GM19099 (cell line): Measurements from ENCODE around the gene NRIP2.

Experiments used
- POLR2A ChIP-seq: IDR thresholded peaks from 3 replicates; pipeline ENCODE4 v1.6.1; 2011; ENCODE audit warnings: low read depth; ENCODE audit not compliant: insufficient read length; ENCODE audit errors: extremely low read depth

NRIP2 gene

DNA sequence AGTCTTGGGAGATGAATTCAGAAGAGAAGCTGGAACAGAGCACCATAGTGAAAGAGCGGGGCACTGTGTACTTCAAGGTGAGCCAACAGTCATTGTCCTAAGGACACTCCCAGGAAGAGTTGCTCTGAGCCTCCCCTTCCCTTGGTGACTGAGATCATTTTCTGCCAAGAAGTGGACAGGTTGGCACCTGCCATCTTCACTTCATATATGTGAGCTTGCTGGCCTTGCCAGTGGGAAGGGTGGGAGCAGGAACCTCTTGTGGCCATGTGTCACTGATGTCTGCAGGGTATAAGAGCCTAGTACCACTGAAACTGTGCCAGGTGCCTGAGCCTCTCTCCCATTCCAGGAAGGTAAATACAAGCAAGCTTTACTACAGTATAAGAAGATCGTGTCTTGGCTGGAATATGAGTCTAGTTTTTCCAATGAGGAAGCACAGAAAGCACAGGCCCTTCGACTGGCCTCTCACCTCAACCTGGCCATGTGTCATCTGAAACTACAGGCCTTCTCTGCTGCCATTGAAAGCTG, 34.7 kb downstream of the NRIP2 start:
- no peak for TF ChIP-seq POLR2A

DNA sequence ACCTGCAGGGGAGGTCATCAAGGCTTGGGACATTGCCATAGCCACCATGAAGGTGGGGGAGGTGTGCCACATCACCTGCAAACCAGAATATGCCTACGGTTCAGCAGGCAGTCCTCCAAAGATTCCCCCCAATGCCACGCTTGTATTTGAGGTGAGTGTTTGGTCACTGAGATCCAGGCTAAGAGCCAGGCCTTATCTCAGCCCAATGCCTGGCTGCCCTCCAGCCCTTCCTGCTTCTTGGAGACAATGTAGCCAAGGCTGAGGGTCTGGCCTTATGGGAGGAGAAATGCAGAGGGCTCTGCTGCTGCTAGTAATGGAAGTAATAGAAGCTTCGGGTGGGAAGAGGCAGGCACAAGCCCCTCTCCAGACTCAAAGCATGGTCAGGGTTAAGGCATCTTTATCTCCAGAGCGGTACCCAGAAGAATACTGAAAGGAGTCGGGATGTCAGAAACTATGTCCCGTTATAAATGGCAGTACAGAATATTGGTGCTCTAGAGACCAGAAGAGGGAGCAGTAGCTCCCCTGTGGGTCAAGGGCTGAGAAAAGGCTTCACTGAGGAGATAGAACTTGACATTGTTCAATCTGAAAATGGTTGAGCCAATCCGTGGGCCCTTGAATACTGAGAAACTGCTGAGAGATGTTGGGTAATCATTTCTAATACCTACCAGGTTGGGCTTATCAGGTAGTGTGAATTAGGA, 37.0 kb downstream of the NRIP2 start:
- TF ChIP-seq POLR2A, result no peak

DNA sequence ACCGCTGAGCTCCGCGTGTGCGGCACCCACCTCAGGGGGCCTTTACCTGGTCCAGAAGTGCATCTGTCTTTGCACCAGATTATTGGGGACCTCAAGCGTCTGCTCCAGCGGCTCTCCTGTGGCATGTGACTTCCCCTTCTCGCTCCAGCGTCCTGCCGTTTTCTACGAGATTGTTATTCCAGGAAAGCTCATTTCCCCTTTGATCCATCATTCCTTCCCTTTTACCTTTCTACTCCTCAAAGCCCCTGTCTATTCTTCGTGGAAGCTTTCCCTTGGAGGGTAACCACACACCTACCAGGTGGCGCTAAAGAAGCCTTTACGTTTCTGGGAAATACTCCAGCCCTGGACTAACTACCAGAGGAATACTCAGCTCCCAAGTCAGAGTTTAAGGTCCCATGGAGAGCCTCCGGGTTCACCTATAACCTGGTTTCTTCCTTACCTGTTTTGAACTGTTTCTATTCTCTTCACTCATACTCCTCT, 38.6 kb downstream of the NRIP2 start:
- TF ChIP-seq POLR2A, result no peak

DNA sequence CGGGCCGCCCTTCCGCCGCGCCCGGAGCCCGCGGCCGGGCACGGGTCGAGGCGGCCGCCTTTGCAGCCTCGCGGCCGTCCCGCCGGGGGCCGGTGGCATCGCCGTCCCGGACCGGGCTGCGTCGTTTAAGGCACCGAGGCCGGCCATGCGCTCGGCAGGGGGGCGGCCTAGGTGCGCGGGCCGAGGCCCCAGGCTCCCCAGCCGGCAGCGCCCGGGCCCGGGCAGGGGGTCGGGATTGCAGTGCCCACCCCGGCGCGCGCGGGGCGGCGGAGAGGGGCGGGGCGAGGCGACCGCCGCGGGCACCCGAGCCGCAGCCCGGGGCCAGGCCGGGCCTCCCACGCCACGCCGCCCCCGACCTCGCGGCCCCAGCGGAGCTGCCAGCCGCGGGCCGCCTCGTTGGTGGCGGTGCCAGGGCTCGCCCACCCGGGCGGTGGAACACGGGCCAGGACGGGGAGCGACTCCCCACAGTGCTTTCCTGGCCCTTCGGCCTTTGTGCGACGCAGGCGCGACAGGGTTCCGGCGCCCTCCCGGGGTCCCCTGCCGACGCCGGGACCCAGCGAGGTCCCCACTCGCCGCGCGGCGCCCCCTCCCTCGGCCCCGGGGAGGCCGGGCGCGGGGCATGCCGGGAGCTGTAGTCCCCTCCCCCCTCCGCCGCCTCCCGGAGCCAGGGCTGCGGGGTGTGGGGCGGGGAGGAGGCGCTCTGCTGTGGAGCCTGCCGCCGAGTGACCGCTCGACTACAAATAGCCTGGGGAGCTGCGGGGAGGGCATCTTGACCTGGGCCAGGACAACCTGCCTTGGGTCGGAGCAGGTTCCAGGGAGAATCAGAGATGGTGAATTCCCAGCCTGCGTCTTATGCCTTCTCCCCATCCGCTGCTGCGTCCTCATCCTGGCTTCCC, 39.3 kb downstream of the NRIP2 start:
- peak; percentile 44 for TF ChIP-seq POLR2A

DNA sequence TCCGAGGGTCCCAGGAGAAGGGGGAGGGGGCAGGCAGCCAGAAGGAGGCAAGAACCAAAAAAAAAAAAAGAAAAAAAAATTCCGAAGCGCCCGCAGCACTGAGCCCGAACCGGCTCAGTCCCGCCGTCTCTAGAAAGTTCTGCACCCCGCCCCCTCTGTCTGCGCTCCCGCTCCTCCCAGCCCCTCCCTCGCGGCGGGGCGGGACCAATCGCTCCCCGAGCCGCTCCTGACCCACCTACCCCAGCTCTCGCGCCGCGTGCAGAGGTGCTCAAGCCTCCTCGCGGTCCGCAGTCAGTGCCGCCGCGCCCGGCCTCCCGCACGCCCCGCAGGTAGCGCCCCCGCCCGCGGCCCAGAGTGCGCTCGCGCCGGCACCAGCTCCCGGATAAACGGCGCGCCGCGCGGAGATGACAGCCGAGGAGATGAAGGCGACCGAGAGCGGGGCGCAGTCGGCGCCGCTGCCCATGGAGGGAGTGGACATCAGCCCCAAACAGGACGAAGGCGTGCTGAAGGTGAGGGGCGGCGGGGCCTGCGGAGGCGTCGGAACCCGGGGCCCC, 40.0 kb downstream of the NRIP2 start, which contains the start of gene FKBP4:
Gene FKBP4, plus strand, starts transcription at position 235 of the 554 bp plus-strand sequence. Its CDS starts 170 bp downstream, at position 405.
- TF ChIP-seq POLR2A, result peak; percentile 64

DNA sequence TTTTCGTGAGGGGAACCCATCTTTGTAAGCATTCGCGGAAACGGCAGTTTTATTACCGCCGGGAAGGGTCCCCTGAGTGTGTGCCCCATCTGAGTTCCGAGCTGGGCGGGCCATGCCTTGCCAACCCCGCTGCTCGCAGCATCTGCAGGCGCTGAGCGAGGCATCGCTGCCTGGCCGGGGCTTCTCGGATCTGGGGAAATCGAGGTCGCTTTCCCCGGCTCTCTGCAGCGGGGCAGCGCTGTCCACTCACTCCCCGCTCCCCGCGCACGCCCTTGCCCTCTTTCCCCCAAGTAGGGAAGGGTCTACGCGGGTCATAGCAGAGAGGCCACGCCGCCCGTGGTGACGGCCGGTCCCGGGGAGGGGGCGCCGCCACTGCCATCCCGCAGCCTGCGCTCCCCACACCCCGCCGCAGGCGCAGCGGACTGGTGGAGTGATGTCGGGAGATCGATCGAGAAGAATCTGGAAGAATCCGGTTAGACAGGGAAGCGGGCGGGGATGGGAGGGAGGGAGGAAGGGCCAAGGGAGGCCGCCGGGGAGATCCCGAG, 40.6 kb downstream of the NRIP2 start:
- TF ChIP-seq POLR2A, result no peak

DNA sequence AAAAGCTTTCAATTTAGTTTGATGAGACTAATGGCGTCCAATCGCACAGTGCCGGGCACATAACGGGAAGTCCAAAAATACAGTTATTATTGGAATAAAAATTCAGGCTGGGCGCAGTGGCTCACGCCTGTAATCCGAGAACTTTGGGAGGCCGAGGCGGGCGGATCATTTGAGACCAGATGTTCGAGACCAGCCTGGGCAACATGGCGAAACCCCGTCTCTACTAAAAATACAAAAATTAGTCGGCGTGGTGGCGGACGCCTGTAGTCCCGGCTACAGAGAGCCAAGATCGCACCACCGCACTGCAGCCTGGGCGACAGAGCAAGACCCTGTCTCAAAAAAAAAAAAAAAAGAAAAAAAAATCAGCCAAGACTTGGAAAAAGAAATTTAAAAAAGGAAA, 41.3 kb downstream of the NRIP2 start:
- TF ChIP-seq POLR2A, result no peak

DNA sequence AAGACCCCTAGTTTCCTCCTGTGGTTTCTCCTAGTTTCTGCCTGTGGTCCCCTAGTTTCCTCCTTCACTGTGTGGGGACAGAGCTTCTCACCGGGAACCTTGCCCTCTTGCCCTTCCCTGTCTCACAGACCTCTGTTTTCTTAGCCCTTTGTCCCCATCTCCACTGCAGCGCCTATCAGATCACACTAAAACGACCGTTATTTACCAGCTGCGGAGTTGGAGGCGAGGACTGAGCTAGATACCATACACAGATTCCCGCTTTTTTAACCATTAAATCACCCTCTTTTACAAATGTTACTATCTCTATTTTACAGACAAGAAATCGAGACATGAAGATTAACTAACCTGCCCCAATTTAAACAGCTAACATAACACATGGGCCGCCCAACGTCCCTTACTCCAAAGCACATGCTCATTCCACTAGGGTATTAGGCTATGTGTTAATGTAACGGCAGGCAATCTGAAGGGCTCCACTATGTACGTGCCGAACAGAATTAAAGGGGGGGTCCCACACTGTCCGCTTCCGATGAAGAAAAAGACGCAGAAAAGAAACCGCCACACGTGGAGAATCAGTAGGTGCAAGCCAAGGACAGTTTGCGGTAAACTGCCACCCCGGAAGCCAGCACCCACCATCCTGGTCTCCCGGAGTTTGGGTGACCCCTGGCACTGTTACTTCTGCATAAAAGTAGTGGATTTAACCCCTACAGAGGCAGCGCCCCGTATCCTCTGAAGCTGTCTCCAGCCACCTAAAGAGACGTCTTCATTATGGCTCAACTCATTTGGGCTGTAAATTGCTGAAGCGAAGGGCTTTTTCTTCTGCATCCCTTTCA, 41.9 kb downstream of the NRIP2 start:
- no peak for TF ChIP-seq POLR2A

DNA sequence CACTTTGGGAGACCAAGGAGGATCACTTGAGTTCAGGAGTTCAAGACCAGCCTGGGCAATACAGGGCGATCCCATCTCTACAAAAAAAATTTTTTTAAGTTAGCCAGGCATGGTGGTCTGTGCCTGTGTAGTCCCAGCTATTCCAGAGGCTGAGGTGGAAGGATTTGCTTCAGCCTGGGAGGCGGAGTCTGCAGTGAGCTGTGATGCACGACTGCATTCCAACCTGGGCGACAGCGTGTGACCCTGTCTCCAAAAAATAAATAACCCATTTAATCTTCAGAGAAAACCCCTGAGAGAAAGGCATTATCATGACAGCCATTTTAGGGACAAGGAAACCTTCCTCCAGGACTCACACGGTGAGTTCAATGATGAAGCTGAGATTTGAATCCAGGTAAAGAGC, 43.7 kb downstream of the NRIP2 start:
- no peak for TF ChIP-seq POLR2A

DNA sequence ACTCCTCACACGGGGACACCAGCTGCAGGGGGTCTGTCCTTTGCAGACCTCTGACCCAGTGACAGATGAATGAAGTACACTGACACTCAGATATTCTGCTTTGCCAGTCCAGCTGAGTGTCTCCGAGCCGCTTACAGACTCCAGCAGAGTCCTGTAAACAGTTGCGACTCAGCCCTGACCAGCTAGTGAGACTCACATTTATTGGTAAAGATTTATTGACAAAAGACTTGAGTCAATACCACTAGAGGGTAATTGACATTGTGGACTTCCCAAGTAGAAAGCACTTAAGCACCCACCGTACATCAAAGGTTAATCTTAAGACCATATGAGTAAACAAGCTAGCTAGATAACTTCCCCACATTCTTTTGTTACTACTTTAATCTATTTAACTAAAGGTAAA, 49.8 kb downstream of the NRIP2 start:
- no peak for TF ChIP-seq POLR2A

DNA sequence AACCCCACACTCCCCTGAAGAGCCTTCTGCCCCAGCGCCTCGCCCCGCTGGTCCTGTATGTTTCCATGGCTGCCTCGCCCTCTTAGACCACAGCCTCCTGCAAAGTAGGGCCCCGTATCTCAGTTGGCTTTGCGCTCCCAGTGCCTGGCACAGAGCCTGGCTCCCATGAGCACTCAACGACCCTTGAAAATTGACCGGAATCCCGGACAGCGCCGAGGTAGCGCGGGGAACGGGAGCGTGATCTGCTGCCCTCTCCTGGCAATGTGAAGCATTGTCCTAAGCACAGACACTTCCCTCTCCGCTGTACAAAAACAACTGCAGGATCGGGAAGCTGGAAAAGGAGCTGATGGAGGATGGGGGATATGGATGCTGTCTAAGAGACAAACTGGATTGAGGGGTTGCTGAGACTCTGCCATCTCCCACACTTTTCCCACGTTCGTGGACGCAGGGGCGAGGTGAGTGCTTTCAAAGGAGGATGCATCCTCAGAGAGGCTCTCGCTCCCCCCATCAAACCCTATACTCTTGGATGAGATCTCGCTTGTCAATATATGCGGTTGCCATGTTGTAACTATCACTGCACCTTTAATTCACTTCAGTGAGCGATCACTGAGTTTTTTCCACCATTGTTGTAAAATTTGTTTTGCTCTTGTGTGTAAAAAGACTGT, 50.8 kb downstream of the NRIP2 start:
- TF ChIP-seq POLR2A, result no peak

DNA sequence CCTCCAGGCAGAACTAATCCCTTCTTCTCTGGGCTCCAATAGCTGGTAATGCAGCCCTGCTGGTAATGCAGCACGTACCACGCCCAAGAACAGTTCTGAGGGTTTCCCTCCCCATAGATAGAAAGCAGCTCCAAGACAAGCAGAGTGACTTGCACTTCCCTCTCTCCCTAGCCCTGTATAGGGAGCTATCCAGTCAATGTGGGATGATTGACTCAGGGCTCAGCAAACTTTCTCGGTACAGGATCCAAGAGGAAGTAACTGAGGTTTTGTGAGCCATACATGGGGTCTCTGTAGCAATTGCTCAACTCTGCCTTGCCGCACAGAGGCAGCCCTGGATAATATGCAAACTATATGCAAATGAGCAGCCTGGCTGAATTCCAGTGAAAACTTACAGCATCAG, 55.6 kb downstream of the NRIP2 start:
- no peak for TF ChIP-seq POLR2A

DNA sequence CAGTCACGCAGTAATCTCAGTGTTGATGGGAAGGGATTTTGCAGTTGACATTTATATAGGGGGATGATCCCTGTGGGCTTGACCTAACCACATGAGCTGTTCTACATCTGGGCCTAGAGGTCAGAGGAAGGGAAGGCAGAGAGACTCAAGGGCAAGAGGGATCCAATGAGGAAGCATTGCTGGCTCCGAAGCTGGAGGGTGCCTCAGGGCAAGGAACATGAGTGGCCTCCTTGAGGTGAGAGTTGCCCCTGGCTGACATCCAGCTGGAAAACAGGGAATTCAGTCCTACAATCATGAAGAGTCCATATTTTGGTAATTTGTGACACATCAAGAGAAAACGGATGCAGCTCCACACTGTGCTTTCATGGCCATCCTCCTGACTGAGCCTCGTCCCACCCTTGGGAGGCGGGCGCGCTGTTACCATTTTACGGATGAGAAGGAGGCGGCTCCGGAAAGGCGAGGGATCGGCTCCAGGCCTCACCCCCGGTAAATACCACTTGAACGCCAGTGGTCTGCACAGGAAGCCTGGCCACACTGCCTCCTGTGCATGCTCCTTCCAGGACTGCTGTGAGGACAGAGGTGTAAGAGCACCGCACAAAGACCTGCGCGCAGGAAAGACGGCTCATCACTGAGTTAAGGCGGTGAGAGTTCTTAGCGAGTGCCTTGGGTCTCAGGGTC, 58.6 kb downstream of the NRIP2 start:
- no peak for TF ChIP-seq POLR2A
